Muscle of leg (tissue), 11 donors: ENCODE data around the gene SNTG2. TPM values are rescaled to one million over a fixed set of nuclear protein-coding genes. Genes with fewer than 3 reads are reported as not detected.

Experiments
- DNase-seq: peaks from one replicate; pipeline ENCODE4 v3.0.0; 2013
- H3K27ac ChIP-seq: one replicate; pipeline ENCODE4 v1.5.1; 2013; ENCODE audit warnings: mild to moderate bottlenecking, low read length, control low read depth
- H3K27me3 ChIP-seq: one replicate; pipeline ENCODE4 v1.6.1; 2013; ENCODE audit warnings: low read length; ENCODE audit not compliant: control insufficient read depth, insufficient read depth
- H3K36me3 ChIP-seq: one replicate; pipeline ENCODE4 v1.6.1; 2013; ENCODE audit warnings: low read length; ENCODE audit not compliant: control insufficient read depth, insufficient read depth
- H3K4me1 ChIP-seq: one replicate; pipeline ENCODE4 v1.6.1; 2013; ENCODE audit warnings: low read length; ENCODE audit not compliant: control insufficient read depth, insufficient read depth
- H3K4me3 ChIP-seq: one replicate; pipeline ENCODE4 v1.5.1; 2013; ENCODE audit warnings: low read length, control low read depth
- H3K9me3 ChIP-seq: replicated peaks from 2 replicates; pipeline ENCODE4 v1.6.1; 2013; ENCODE audit warnings: low read depth, low read length; ENCODE audit not compliant: control insufficient read depth
- WGBS: methylation state at CpG from one replicate; pipeline ENCODE4 v1.1.5; 2013; ENCODE audit warnings: missing lambda C conversion rate; ENCODE audit not compliant: insufficient coverage; 5-methylcytosine and 5-hydroxymethylcytosine counted together
- polyA plus RNA-seq, 8 donors: library from polyadenylated mRNA; unstranded; fragments of 120-200 nt; gene quantifications; one replicate each; pipeline versions ENCODE4 v1.2.1 to v1.2.3, GENCODE V29; 2013; ENCODE audit warnings: inconsistent platforms in 1 of 8, low replicate concordance in 1 of 8; ENCODE audit not compliant: insufficient read length in 8 of 8, insufficient read depth in 1 of 8
- total RNA-seq: library from RNA; stranded (reverse); fragments of 120-200 nt; gene quantifications from one replicate; pipeline ENCODE4 v1.2.4, GENCODE V29; 2013

The SNTG2 gene
- total and polyA plus RNA-seq, 9 donors = 0.20 to 0.41 (median 0.31) TPM; not detected in 4

GRCh38 chr2:1251520-1251919, 300.9 kb downstream of the SNTG2 start:
- Histone ChIP-seq H3K9me3 (no peaks in the 10 kb centered on the region), H3K36me3 (no peaks in the 10 kb centered on the region), H3K4me3 (no peak overlapping the region), H3K4me1 (no peaks in the 10 kb centered on the region), H3K27me3 (peaks cover 6% of the 10 kb centered on the region), H3K27ac (no peak overlapping the region)
- DNase-seq = no peak
- 83% methylated on average over 2 of the region's 5 CpGs for WGBS

- no peaks in the 10 kb centered on the region for H3K9me3 ChIP-seq
- peaks cover 4% of the 10 kb centered on the region for H3K27me3 ChIP-seq
- no peak overlapping the region for H3K4me3 ChIP-seq
- H3K27ac ChIP-seq = no peak overlapping the region
- H3K4me1 ChIP-seq = no peaks in the 10 kb centered on the region
- no peak for DNase-seq
- H3K36me3 ChIP-seq = no peaks in the 10 kb centered on the region
- WGBS = 50% methylated on average over 3 of the region's 4 CpGs
Measured at GRCh38 chr2:1253629-1254028, 303.0 kb downstream of the SNTG2 start.

GRCh38 chr2:1254662-1255343, 304.2 kb downstream of the SNTG2 start:
- Histone ChIP-seq H3K4me3 (no peak overlapping the region), H3K9me3 (no peaks in the 10 kb centered on the region), H3K4me1 (no peaks in the 10 kb centered on the region), H3K27me3 (peaks cover 2% of the 10 kb centered on the region), H3K27ac (no peak overlapping the region), H3K36me3 (no peaks in the 10 kb centered on the region)
- DNase-seq = no peak
- WGBS = 80% methylated on average over 13 of the region's 18 CpGs

GRCh38 chr2:1256632-1257324, 306.1 kb downstream of the SNTG2 start:
- H3K27me3 ChIP-seq = no peaks in the 10 kb centered on the region
- no peak overlapping the region for H3K27ac ChIP-seq
- no peak for DNase-seq
- no peak overlapping the region for H3K4me3 ChIP-seq
- WGBS = 19% methylated on average over 3 of the region's 10 CpGs
- H3K36me3 ChIP-seq = no peaks in the 10 kb centered on the region
- no peaks in the 10 kb centered on the region for H3K4me1 ChIP-seq
- H3K9me3 ChIP-seq = no peaks in the 10 kb centered on the region

- Histone ChIP-seq H3K36me3 (no peaks in the 10 kb centered on the region), H3K27me3 (no peaks in the 10 kb centered on the region), H3K9me3 (no peaks in the 10 kb centered on the region), H3K4me3 (no peak overlapping the region), H3K4me1 (no peaks in the 10 kb centered on the region), H3K27ac (no peak overlapping the region)
- DNase-seq = no peak
- WGBS = 54% methylated on average over 7 of the region's 11 CpGs
Measured at GRCh38 chr2:1257334-1257733, 306.7 kb downstream of the SNTG2 start.

- WGBS = no CpG with 5 or more reads among the region's 9 CpGs
- no peaks in the 10 kb centered on the region for H3K9me3 ChIP-seq
- H3K27ac ChIP-seq = no peak overlapping the region
- H3K4me3 ChIP-seq = no peak overlapping the region
- no peaks in the 10 kb centered on the region for H3K36me3 ChIP-seq
- no peak for DNase-seq
- H3K4me1 ChIP-seq = no peaks in the 10 kb centered on the region
- no peaks in the 10 kb centered on the region for H3K27me3 ChIP-seq
Measured at GRCh38 chr2:1259746-1260145, 309.1 kb downstream of the SNTG2 start.

GRCh38 chr2:1262609-1263008, 312.0 kb downstream of the SNTG2 start:
- H3K4me3 ChIP-seq = no peak overlapping the region
- no peaks in the 10 kb centered on the region for H3K36me3 ChIP-seq
- no peaks in the 10 kb centered on the region for H3K27me3 ChIP-seq
- H3K4me1 ChIP-seq = no peaks in the 10 kb centered on the region
- DNase-seq = no peak
- no peaks in the 10 kb centered on the region for H3K9me3 ChIP-seq
- no peak overlapping the region for H3K27ac ChIP-seq
- WGBS = 91% methylated on average over 28 of the region's 29 CpGs

- no peak for DNase-seq
- Histone ChIP-seq H3K9me3 (no peaks in the 10 kb centered on the region), H3K4me3 (no peak overlapping the region), H3K4me1 (no peaks in the 10 kb centered on the region), H3K27me3 (peaks cover 2% of the 10 kb centered on the region), H3K36me3 (no peaks in the 10 kb centered on the region), H3K27ac (no peak overlapping the region)
- 83% methylated on average over 4 of the region's 4 CpGs for WGBS
Measured at GRCh38 chr2:1265454-1265853, 314.8 kb downstream of the SNTG2 start.

GRCh38 chr2:1266351-1266750, 315.7 kb downstream of the SNTG2 start:
- peaks cover 2% of the 10 kb centered on the region for H3K27me3 ChIP-seq
- H3K27ac ChIP-seq = no peak overlapping the region
- WGBS = no CpG with 5 or more reads among the region's 12 CpGs
- H3K4me3 ChIP-seq = no peak overlapping the region
- H3K9me3 ChIP-seq = no peaks in the 10 kb centered on the region
- H3K4me1 ChIP-seq = no peaks in the 10 kb centered on the region
- H3K36me3 ChIP-seq = no peaks in the 10 kb centered on the region
- DNase-seq = no peak

GRCh38 chr2:1268034-1268433, 317.4 kb downstream of the SNTG2 start:
- H3K4me1 ChIP-seq = no peaks in the 10 kb centered on the region
- H3K36me3 ChIP-seq = no peaks in the 10 kb centered on the region
- no peak for DNase-seq
- H3K4me3 ChIP-seq = no peak overlapping the region
- H3K27ac ChIP-seq = no peak overlapping the region
- no peaks in the 10 kb centered on the region for H3K9me3 ChIP-seq
- 60% methylated on average over 1 of the region's 7 CpGs for WGBS
- peaks cover 2% of the 10 kb centered on the region for H3K27me3 ChIP-seq
